ENCODE measurements around the gene TFF1.

DNA sequence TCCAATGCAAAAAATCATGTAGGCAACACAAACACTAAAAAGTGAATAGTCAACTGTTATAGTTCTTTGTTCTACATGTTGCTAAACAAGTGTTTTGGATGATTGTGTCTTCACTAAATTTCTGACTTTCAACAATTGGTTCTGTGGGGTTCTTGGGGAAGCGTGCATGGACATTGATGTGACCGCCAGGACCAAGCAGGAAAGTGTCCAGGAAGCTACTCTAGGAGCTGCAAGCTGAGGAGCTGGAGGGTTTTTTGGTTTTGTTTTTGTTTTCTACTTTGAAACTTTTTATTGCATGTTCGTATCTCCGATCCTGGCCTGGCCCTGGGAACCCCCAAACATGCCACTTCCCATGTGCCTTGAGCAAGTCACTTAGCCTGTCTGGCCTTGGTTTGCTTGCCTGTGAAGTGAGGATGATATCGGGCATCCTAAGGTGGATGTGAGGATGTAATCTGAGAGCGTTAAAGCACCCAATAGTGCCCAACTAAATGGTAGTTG, 21.6 kb upstream of the TFF1 start:
- TF ChIP-seq, protein P1, sequence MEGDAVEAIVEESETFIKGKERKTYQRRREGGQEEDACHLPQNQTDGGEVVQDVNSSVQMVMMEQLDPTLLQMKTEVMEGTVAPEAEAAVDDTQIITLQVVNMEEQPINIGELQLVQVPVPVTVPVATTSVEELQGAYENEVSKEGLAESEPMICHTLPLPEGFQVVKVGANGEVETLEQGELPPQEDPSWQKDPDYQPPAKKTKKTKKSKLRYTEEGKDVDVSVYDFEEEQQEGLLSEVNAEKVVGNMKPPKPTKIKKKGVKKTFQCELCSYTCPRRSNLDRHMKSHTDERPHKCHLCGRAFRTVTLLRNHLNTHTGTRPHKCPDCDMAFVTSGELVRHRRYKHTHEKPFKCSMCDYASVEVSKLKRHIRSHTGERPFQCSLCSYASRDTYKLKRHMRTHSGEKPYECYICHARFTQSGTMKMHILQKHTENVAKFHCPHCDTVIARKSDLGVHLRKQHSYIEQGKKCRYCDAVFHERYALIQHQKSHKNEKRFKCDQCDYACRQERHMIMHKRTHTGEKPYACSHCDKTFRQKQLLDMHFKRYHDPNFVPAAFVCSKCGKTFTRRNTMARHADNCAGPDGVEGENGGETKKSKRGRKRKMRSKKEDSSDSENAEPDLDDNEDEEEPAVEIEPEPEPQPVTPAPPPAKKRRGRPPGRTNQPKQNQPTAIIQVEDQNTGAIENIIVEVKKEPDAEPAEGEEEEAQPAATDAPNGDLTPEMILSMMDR (IDR thresholded peaks at IDR 0.05; ENCODE audit: low read length), result no peak
- no peak for TF ChIP-seq EZH2phosphoT487 (IDR thresholded peaks at IDR 0.05; ENCODE audit: low read length)
